ENCODE data around the gene SLC26A4. TPM values are rescaled to one million over a fixed set of nuclear protein-coding genes. Genes with fewer than 3 reads are reported as not detected.

SLC26A4 gene
- total and polyA plus RNA-seq, 10 of the 15 experiments (the other 5 are each of a cell fraction or from before 2014, with no cell fraction given) = 0.01 to 0.18 (median 0.08) TPM; not detected in 5

GRCh38 chr7:107689553-107689952, 28.9 kb downstream of the SLC26A4 start (continued):
- TF ChIP-seq, protein P1, sequence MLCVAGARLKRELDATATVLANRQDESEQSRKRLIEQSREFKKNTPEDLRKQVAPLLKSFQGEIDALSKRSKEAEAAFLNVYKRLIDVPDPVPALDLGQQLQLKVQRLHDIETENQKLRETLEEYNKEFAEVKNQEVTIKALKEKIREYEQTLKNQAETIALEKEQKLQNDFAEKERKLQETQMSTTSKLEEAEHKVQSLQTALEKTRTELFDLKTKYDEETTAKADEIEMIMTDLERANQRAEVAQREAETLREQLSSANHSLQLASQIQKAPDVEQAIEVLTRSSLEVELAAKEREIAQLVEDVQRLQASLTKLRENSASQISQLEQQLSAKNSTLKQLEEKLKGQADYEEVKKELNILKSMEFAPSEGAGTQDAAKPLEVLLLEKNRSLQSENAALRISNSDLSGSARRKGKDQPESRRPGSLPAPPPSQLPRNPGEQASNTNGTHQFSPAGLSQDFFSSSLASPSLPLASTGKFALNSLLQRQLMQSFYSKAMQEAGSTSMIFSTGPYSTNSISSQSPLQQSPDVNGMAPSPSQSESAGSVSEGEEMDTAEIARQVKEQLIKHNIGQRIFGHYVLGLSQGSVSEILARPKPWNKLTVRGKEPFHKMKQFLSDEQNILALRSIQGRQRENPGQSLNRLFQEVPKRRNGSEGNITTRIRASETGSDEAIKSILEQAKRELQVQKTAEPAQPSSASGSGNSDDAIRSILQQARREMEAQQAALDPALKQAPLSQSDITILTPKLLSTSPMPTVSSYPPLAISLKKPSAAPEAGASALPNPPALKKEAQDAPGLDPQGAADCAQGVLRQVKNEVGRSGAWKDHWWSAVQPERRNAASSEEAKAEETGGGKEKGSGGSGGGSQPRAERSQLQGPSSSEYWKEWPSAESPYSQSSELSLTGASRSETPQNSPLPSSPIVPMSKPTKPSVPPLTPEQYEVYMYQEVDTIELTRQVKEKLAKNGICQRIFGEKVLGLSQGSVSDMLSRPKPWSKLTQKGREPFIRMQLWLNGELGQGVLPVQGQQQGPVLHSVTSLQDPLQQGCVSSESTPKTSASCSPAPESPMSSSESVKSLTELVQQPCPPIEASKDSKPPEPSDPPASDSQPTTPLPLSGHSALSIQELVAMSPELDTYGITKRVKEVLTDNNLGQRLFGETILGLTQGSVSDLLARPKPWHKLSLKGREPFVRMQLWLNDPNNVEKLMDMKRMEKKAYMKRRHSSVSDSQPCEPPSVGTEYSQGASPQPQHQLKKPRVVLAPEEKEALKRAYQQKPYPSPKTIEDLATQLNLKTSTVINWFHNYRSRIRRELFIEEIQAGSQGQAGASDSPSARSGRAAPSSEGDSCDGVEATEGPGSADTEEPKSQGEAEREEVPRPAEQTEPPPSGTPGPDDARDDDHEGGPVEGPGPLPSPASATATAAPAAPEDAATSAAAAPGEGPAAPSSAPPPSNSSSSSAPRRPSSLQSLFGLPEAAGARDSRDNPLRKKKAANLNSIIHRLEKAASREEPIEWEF (IDR thresholded peaks at IDR 0.05; ENCODE audit: insufficient replicate concordance, low read depth, low read length) = no peak
- no peak for TF ChIP-seq NBN (IDR thresholded peaks at IDR 0.05)
- TF ChIP-seq SMARCA5 (IDR thresholded peaks at IDR 0.05) = no peak
- no peak for TF ChIP-seq SMAD1 (IDR thresholded peaks at IDR 0.05; ENCODE audit: low read depth, partially characterized antibody)
- no peak for TF ChIP-seq RBBP5 (conservative IDR thresholded peaks at IDR 0.05)
- no peak for TF ChIP-seq PAX8 (IDR thresholded peaks at IDR 0.05)
- no peak for TF ChIP-seq ATF2 (IDR thresholded peaks at IDR 0.05; ENCODE audit: low read length)
- no peak for TF ChIP-seq BMI1 (IDR thresholded peaks at IDR 0.05; ENCODE audit: borderline replicate concordance)
- TF ChIP-seq GATAD2B (conservative IDR thresholded peaks at IDR 0.05; ENCODE audit: low read depth) = no peak
- no peak for TF ChIP-seq TARDBP (IDR thresholded peaks at IDR 0.05; ENCODE audit: borderline replicate concordance)
- TF ChIP-seq STAT3 (IDR thresholded peaks at IDR 0.05; ENCODE audit: low read depth, low read length) = no peak
- no peak for TF ChIP-seq FOXK2 (IDR thresholded peaks at IDR 0.05)
